GM23338 (cell line): ENCODE data around the gene CHAC1.

Experiments used
- CREB1 ChIP-seq: fragments of 250-450 bp; sonication (Bioruptor Pico); IDR thresholded peaks from 2 replicates; pipeline ENCODE4 v1.5.0; 2020; ENCODE audit warnings: low read depth, mild to moderate bottlenecking, moderate library complexity
- ETS1 ChIP-seq: IDR thresholded peaks from 2 replicates; pipeline ENCODE4 v1.6.1; 2016; ENCODE audit warnings: antibody characterized with exemption
- EZH2 ChIP-seq: fragments of 200-600 bp; sonication (generic); IDR thresholded peaks from one replicate; pipeline ENCODE4 v1.8.0; 2017; ENCODE audit warnings: antibody characterized with exemption, mild to moderate bottlenecking, low read depth; ENCODE audit not compliant: unreplicated experiment
- EZH2phosphoT487 ChIP-seq: fragments of 200-600 bp; sonication (generic); IDR thresholded peaks from one replicate; pipeline ENCODE4 v1.8.1; 2018; ENCODE audit warnings: antibody characterized with exemption; ENCODE audit not compliant: unreplicated experiment
- JUNB ChIP-seq: IDR thresholded peaks from one replicate; pipeline ENCODE4 v1.6.1; 2016; ENCODE audit warnings: antibody characterized with exemption; ENCODE audit not compliant: unreplicated experiment
- POLR2AphosphoS5 ChIP-seq: IDR thresholded peaks from 2 replicates; pipeline ENCODE4 v1.6.1; 2016; ENCODE audit warnings: antibody characterized with exemption, low read depth
- REST ChIP-seq: IDR thresholded peaks from one replicate; pipeline ENCODE4 v1.6.1; 2018; ENCODE audit warnings: antibody characterized with exemption; ENCODE audit not compliant: unreplicated experiment
- STAT1 ChIP-seq: IDR thresholded peaks from one replicate; pipeline ENCODE4 v1.6.1; 2016; ENCODE audit warnings: antibody characterized with exemption; ENCODE audit not compliant: unreplicated experiment
- ZNF114 ChIP-seq: fragments of 250-450 bp; sonication (Bioruptor Pico); IDR thresholded peaks from 2 replicates; pipeline ENCODE4 v1.5.0; 2020; ENCODE audit warnings: mild to moderate bottlenecking, moderate library complexity
- ZNF331 ChIP-seq: fragments of 250-450 bp; sonication (Bioruptor Pico); IDR thresholded peaks from 2 replicates; pipeline ENCODE4 v1.5.0; 2020; ENCODE audit warnings: low read depth, mild to moderate bottlenecking, moderate library complexity
- TF ChIP-seq, protein P1 (sequence below), 2 experiments: fragments of 200-600 bp in 1 of 2; sonication (generic) in 1 of 2; conservative IDR thresholded peaks; 2 replicates each; pipeline versions ENCODE4 v1.5.1 to v1.6.1; 2016 to 2017; ENCODE audit warnings: antibody characterized with exemption in 2 of 2, low read depth in 2 of 2, mild to moderate bottlenecking in 2 of 2, moderate library complexity in 1 of 2
- TF ChIP-seq, protein P2 (sequence below): fragments of 250-450 bp; sonication (Bioruptor Pico); IDR thresholded peaks from 2 replicates; pipeline ENCODE4 v1.5.0; 2020; ENCODE audit warnings: mild to moderate bottlenecking, moderate library complexity

GRCh38 chr15:40960151-40960885 lies 7.0 kb downstream of the CHAC1 start:
- TF ChIP-seq, protein P1, sequence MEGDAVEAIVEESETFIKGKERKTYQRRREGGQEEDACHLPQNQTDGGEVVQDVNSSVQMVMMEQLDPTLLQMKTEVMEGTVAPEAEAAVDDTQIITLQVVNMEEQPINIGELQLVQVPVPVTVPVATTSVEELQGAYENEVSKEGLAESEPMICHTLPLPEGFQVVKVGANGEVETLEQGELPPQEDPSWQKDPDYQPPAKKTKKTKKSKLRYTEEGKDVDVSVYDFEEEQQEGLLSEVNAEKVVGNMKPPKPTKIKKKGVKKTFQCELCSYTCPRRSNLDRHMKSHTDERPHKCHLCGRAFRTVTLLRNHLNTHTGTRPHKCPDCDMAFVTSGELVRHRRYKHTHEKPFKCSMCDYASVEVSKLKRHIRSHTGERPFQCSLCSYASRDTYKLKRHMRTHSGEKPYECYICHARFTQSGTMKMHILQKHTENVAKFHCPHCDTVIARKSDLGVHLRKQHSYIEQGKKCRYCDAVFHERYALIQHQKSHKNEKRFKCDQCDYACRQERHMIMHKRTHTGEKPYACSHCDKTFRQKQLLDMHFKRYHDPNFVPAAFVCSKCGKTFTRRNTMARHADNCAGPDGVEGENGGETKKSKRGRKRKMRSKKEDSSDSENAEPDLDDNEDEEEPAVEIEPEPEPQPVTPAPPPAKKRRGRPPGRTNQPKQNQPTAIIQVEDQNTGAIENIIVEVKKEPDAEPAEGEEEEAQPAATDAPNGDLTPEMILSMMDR (conservative IDR thresholded peaks at IDR 0.05; ENCODE audit: low read depth in 2 of 2): no peak
- TF ChIP-seq CREB1 (CRISPR knock-in tag) (no peak), EZH2 (no peak), EZH2phosphoT487 (no peak), POLR2AphosphoS5 (no peak), ETS1 (no peak), REST (no peak), ZNF331 (CRISPR knock-in tag) (no peak), JUNB (no peak), ZNF114 (no peak), STAT1 (no peak)
- TF ChIP-seq, protein P2, sequence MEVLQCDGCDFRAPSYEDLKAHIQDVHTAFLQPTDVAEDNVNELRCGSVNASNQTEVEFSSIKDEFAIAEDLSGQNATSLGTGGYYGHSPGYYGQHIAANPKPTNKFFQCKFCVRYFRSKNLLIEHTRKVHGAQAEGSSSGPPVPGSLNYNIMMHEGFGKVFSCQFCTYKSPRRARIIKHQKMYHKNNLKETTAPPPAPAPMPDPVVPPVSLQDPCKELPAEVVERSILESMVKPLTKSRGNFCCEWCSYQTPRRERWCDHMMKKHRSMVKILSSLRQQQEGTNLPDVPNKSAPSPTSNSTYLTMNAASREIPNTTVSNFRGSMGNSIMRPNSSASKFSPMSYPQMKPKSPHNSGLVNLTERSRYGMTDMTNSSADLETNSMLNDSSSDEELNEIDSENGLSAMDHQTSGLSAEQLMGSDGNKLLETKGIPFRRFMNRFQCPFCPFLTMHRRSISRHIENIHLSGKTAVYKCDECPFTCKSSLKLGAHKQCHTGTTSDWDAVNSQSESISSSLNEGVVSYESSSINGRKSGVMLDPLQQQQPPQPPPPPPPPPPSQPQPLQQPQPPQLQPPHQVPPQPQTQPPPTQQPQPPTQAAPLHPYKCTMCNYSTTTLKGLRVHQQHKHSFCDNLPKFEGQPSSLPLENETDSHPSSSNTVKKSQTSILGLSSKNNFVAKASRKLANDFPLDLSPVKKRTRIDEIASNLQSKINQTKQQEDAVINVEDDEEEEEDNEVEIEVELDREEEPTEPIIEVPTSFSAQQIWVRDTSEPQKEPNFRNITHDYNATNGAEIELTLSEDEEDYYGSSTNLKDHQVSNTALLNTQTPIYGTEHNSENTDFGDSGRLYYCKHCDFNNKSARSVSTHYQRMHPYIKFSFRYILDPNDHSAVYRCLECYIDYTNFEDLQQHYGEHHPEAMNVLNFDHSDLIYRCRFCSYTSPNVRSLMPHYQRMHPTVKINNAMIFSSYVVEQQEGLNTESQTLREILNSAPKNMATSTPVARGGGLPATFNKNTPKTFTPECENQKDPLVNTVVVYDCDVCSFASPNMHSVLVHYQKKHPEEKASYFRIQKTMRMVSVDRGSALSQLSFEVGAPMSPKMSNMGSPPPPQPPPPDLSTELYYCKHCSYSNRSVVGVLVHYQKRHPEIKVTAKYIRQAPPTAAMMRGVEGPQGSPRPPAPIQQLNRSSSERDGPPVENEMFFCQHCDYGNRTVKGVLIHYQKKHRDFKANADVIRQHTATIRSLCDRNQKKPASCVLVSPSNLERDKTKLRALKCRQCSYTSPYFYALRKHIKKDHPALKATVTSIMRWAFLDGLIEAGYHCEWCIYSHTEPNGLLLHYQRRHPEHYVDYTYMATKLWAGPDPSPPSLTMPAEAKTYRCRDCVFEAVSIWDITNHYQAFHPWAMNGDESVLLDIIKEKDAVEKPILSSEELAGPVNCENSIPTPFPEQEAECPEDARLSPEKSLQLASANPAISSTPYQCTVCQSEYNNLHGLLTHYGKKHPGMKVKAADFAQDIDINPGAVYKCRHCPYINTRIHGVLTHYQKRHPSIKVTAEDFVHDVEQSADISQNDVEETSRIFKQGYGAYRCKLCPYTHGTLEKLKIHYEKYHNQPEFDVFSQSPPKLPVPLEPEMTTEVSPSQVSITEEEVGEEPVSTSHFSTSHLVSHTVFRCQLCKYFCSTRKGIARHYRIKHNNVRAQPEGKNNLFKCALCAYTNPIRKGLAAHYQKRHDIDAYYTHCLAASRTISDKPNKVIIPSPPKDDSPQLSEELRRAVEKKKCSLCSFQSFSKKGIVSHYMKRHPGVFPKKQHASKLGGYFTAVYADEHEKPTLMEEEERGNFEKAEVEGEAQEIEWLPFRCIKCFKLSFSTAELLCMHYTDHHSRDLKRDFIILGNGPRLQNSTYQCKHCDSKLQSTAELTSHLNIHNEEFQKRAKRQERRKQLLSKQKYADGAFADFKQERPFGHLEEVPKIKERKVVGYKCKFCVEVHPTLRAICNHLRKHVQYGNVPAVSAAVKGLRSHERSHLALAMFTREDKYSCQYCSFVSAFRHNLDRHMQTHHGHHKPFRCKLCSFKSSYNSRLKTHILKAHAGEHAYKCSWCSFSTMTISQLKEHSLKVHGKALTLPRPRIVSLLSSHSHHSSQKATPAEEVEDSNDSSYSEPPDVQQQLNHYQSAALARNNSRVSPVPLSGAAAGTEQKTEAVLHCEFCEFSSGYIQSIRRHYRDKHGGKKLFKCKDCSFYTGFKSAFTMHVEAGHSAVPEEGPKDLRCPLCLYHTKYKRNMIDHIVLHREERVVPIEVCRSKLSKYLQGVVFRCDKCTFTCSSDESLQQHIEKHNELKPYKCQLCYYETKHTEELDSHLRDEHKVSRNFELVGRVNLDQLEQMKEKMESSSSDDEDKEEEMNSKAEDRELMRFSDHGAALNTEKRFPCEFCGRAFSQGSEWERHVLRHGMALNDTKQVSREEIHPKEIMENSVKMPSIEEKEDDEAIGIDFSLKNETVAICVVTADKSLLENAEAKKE (CRISPR knock-in tag): no peak
